Measurements from ENCODE around the gene ST8SIA6. TPM values are rescaled to one million over a fixed set of nuclear protein-coding genes. Genes with fewer than 3 reads are reported as not detected.

Gene ST8SIA6
- total and polyA plus RNA-seq, 9 of the 15 experiments (the other 6 are each of a cell fraction or from before 2014, with no cell fraction given), result 0.69 to 6.7 (median 5.0) TPM

- H3K4me2 ChIP-seq (ENCODE audit: insufficient read depth, low read length), result peak overlapping the region; percentile 73
- 23% methylated on average over 5 of the region's 5 CpGs for WGBS (ENCODE audit: insufficient coverage, low coverage, missing lambda C conversion rate)
- peaks cover 23% of the 10 kb centered on the region for H3K79me2 ChIP-seq (ENCODE audit: control insufficient read depth, insufficient read depth, low read length)
- CTCF ChIA-PET (ENCODE audit: low intra/inter-chr PET ratio), result interaction anchor here (0.8 to 0.9 kb wide), 2 partner anchors 66 to 184 kb away, joined by 3 to 10 read pairs; no protein-coding TSS in a partner anchor
- peaks cover 8% of the 10 kb centered on the region; the same call in 1 of the 2 replicates for H3K9me3 ChIP-seq (replicated peaks; ENCODE audit: control insufficient read depth, insufficient read depth, low read depth, low read length)
- peaks cover 2% of the 10 kb centered on the region; the same call in 2 of the 3 replicates for H3K36me3 ChIP-seq (ENCODE audit: control insufficient read depth, insufficient read depth, low read length)
- POLR2A ChIA-PET, result interaction anchor here (1.0 kb wide), 1 partner anchor 20 kb away, joined by 3 read pairs; no protein-coding TSS in a partner anchor
- no peaks in the 10 kb centered on the region for H4K20me1 ChIP-seq (replicated peaks; ENCODE audit: control insufficient read depth, insufficient read depth, low read length)
- no peak overlapping the region; the same call in 1 of the 3 replicates for H3K27ac ChIP-seq (ENCODE audit: extremely low read depth, low read depth, low read length)
- DNase-seq (ENCODE audit: extremely low read depth in 1 of 4, low spot score in 3 of 4), result peak; percentile 30 to 76 (median 50)
- no TSS peak for BruUV-seq (replicated peaks)
- no peaks in the 10 kb centered on the region for H3K9me1 ChIP-seq (ENCODE audit: control insufficient read depth, insufficient read depth, low read length)
- peaks cover 3 to 12% of the 10 kb centered on the region in 2 experiments; a peak in 2 of 5 replicates for H3K4me1 ChIP-seq (replicated peaks in 1 of 2; ENCODE audit: control insufficient read depth in 2 of 2, insufficient read depth in 2 of 2, low read length in 2 of 2)
- in situ Hi-C loops (cut with MboI) (loop anchor here (5.0 to 25.0 kb wide), 2 partner anchors 187 to 637 kb away; no protein-coding TSS in a partner anchor), intact Hi-C loops (cut with micrococcal nuclease) (loop anchor here (1.0 to 10.0 kb wide), 3 partner anchors 44 to 632 kb away; no protein-coding TSS in a partner anchor)
- H3K27me3 ChIP-seq (ENCODE audit: control insufficient read depth in 2 of 2, insufficient read depth in 2 of 2, low read length in 2 of 2), result no peaks in the 10 kb centered on the region
- peak; percentile 48 for FAIRE-seq
- peak; percentile 69 for ATAC-seq
- H2AFZ ChIP-seq (ENCODE audit: low read depth, low read length), result peak overlapping the region; percentile 84
- peak overlapping the region; percentile 26 for H3K4me3 ChIP-seq
- H3K9ac ChIP-seq (ENCODE audit: insufficient read depth in 1 of 2, low read depth in 2 of 2, low read length in 2 of 2), result peak overlapping the region; percentile 49 to 84; a peak in 2 of 4 replicates
- TF ChIP-seq CC2D1A (IDR thresholded peaks at IDR 0.05) (peak; percentile 48; the same call in 1 of the 2 replicates), ZNF444 (CRISPR knock-in tag; IDR thresholded peaks at IDR 0.05) (no peak), MITF (IDR thresholded peaks at IDR 0.05) (no peak), ZNF449 (CRISPR knock-in tag; IDR thresholded peaks at IDR 0.05) (no peak), ZNF143 (CRISPR knock-in tag; IDR thresholded peaks at IDR 0.05) (no peak), SRSF7 (optimal IDR thresholded peaks at IDR 0.05; ENCODE audit: low read depth, low read length) (no peak), GTF2E2 (tag; IDR thresholded peaks at IDR 0.05) (no peak), HES1 (IDR thresholded peaks at IDR 0.05; ENCODE audit: low read depth) (no peak), GATA2 (CRISPR knock-in tag; IDR thresholded peaks at IDR 0.05) (no peak), BRD9 (IDR thresholded peaks at IDR 0.05; ENCODE audit: low read depth, partially characterized antibody) (peak; percentile 91), FOXK2 (conservative IDR thresholded peaks at IDR 0.05 in 1 of 2, IDR thresholded peaks at IDR 0.05 in 1 of 2; ENCODE audit: low read depth in 2 of 2) (0 out of 4 replicates have a peak, but pooled peaks of 1 of the 2 experiments have one; percentile 28), ZHX1 (conservative IDR thresholded peaks at IDR 0.05; ENCODE audit: low read length) (no peak), ARID2 (IDR thresholded peaks at IDR 0.05) (peak; percentile 32; the same call in 1 of the 2 replicates)
Observed at GRCh38 chr10:17474595-17475323, 20.4 kb upstream of the ST8SIA6 start.

Data from K562 (cell line).